Activated CD8-positive, alpha-beta memory T cell treated with anti-CD3 and anti-CD28 coated beads for 48 hours (primary cell): ENCODE data around the gene GSN.

ENCODE experiments used
- DNase-seq, 3 experiments: peaks; one replicate each; pipeline ENCODE4 v3.0.0-alpha.2; 2020; ENCODE audit warnings: low read depth in 2 of 3, low spot score in 2 of 3

Gene GSN

GRCh38 chr9:121368745-121369144 is 100.8 kb downstream of the GSN start:
- DNase-seq: no peak

- DNase-seq: no peak
These were observed 101.8 kb downstream of the GSN start, which contains the start of gene STOM for GRCh38 chr9:121369595-121370265. Gene STOM (minus strand): TSS chr9:121370250. CDS start chr9:121370187, 63 bp downstream.

- DNase-seq: no peak
These were observed 103.6 kb downstream of the GSN start for GRCh38 chr9:121371495-121372061.

- DNase-seq: no peak
These were observed 104.5 kb downstream of the GSN start for GRCh38 chr9:121372239-121373010.

- no peak for DNase-seq
These were observed 105.2 kb downstream of the GSN start for GRCh38 chr9:121373011-121373729.

- no peak for DNase-seq
These were observed 108.4 kb downstream of the GSN start for GRCh38 chr9:121376214-121376830.

GRCh38 chr9:121380846-121381245 is 112.9 kb downstream of the GSN start:
- no peak for DNase-seq
